ENCODE measurements around the gene PDLIM3. TPM values are rescaled to one million over a fixed set of nuclear protein-coding genes. Genes with fewer than 3 reads are reported as not detected.

Gene PDLIM3
- polyA plus RNA-seq, 3 donors, result not detected

- WGBS (ENCODE audit: insufficient coverage), result 91% methylated on average over 8 of the region's 9 CpGs
These were observed 35.3 kb downstream of the PDLIM3 start for GRCh38 chr4:185500035-185500434.

GRCh38 chr4:185488650-185489049 is 46.7 kb downstream of the PDLIM3 start:
- Mint-ChIP-seq H3K36me3 (no peaks in the 10 kb centered on the region), H3K9me3 (peaks cover 9 to 26% (median 18%) of the 10 kb centered on the region in 7 donors), H3K4me1 (no peaks in the 10 kb centered on the region), H3K27me3 (ENCODE audit: low read depth in 3 of 3) (peaks cover 4 to 24% (median 22%) of the 10 kb centered on the region in 3 donors), H3K27ac (no peak overlapping the region), H3K4me3 (no peak overlapping the region)
- Histone ChIP-seq H2AFZ (ENCODE audit: insufficient read depth, low read depth, low read length, poor library complexity, severe bottlenecking) (no peak overlapping the region), H3K9me3 (replicated peaks in 1 of 2; ENCODE audit: control insufficient read depth in 1 of 2, insufficient read depth in 1 of 2, low read length in 2 of 2) (peaks cover 10 to 18% of the 10 kb centered on the region in 2 donors), H3K4me2 (replicated peaks; ENCODE audit: extremely low read depth, low read length, poor library complexity, severe bottlenecking) (no peak overlapping the region), H3K79me2 (ENCODE audit: insufficient read depth, low read length) (no peaks in the 10 kb centered on the region), H3K36me3 (replicated peaks in 1 of 2; ENCODE audit: control insufficient read depth in 1 of 2, insufficient read depth in 2 of 2, low read length in 2 of 2) (no peaks in the 10 kb centered on the region), H3K4me1 (ENCODE audit: control insufficient read depth in 1 of 2, insufficient read depth in 2 of 2, low read length in 2 of 2) (no peaks in the 10 kb centered on the region), H3K4me3 (replicated peaks in 1 of 3; ENCODE audit: low read depth in 2 of 3, low read length in 3 of 3) (no peak overlapping the region), H3K27me3 (ENCODE audit: control insufficient read depth in 2 of 2, insufficient read depth in 2 of 2, low read length in 2 of 2) (peaks cover 3 to 13% of the 10 kb centered on the region in 2 donors), H3K27ac (ENCODE audit: low read depth in 1 of 2, low read length in 2 of 2) (no peak overlapping the region), H3K9ac (ENCODE audit: insufficient read depth, low read length, poor library complexity, severe bottlenecking) (no peak overlapping the region), H4K20me1 (ENCODE audit: insufficient read depth, low read length) (no peaks in the 10 kb centered on the region)
- no peak for DNase-seq
- intact Hi-C loops (cut with micrococcal nuclease), result no loop called here
- TF ChIP-seq CTCF (IDR thresholded peaks at IDR 0.05), result no peak
- WGBS (ENCODE audit: insufficient coverage), result no CpG with 5 or more reads among the region's 2 CpGs

More at GRCh38 chr4:185500035-185500434, 35.3 kb downstream of the PDLIM3 start:
- intact Hi-C loops (cut with micrococcal nuclease), result no loop called here
- Mint-ChIP-seq H3K4me1 (no peaks in the 10 kb centered on the region), H3K9me3 (peaks cover 8 to 25% (median 22%) of the 10 kb centered on the region in 7 donors), H3K36me3 (no peaks in the 10 kb centered on the region), H3K27ac (no peak overlapping the region), H3K4me3 (no peak overlapping the region), H3K27me3 (ENCODE audit: low read depth in 3 of 3) (peaks cover 40 to 51% (median 43%) of the 10 kb centered on the region in 3 donors)
- H3K36me3 ChIP-seq (replicated peaks in 1 of 2; ENCODE audit: control insufficient read depth in 1 of 2, insufficient read depth in 2 of 2, low read length in 2 of 2), result no peaks in the 10 kb centered on the region
- no peak overlapping the region for H3K27ac ChIP-seq (ENCODE audit: low read depth in 1 of 2, low read length in 2 of 2)
- no peak for DNase-seq
- no peaks in the 10 kb centered on the region for H3K79me2 ChIP-seq (ENCODE audit: insufficient read depth, low read length)
- no peak overlapping the region for H2AFZ ChIP-seq (ENCODE audit: insufficient read depth, low read depth, low read length, poor library complexity, severe bottlenecking)
- H3K4me2 ChIP-seq (replicated peaks; ENCODE audit: extremely low read depth, low read length, poor library complexity, severe bottlenecking), result no peak overlapping the region
- no peaks in the 10 kb centered on the region for H3K4me1 ChIP-seq (ENCODE audit: control insufficient read depth in 1 of 2, insufficient read depth in 2 of 2, low read length in 2 of 2)
- H3K27me3 ChIP-seq (ENCODE audit: control insufficient read depth in 2 of 2, insufficient read depth in 2 of 2, low read length in 2 of 2), result peaks cover 2 to 39% of the 10 kb centered on the region in 2 donors
- H3K9me3 ChIP-seq (replicated peaks in 1 of 2; ENCODE audit: control insufficient read depth in 1 of 2, insufficient read depth in 1 of 2, low read length in 2 of 2), result peaks cover 16 to 17% of the 10 kb centered on the region in 2 donors
- H4K20me1 ChIP-seq (ENCODE audit: insufficient read depth, low read length), result no peaks in the 10 kb centered on the region
- no peak overlapping the region for H3K9ac ChIP-seq (ENCODE audit: insufficient read depth, low read length, poor library complexity, severe bottlenecking)
- H3K4me3 ChIP-seq (replicated peaks in 1 of 3; ENCODE audit: low read depth in 2 of 3, low read length in 3 of 3), result no peak overlapping the region
- no peak for TF ChIP-seq CTCF (IDR thresholded peaks at IDR 0.05)

Measured in CD14-positive monocyte (primary cell).